Medulla oblongata (tissue), 1 donor: ENCODE measurements around the gene PGGHG.

Experiments
- DNase-seq: peaks from one replicate; pipeline ENCODE4 v3.0.0-alpha.2; 2015; ENCODE audit errors: extremely low spot score

The PGGHG gene

GRCh38 chr11:269146-269890 lies 19.6 kb upstream of the PGGHG start:
- peak; percentile 80 for DNase-seq

GRCh38 chr11:270451-271318 lies 18.2 kb upstream of the PGGHG start:
- no peak for DNase-seq

DNA sequence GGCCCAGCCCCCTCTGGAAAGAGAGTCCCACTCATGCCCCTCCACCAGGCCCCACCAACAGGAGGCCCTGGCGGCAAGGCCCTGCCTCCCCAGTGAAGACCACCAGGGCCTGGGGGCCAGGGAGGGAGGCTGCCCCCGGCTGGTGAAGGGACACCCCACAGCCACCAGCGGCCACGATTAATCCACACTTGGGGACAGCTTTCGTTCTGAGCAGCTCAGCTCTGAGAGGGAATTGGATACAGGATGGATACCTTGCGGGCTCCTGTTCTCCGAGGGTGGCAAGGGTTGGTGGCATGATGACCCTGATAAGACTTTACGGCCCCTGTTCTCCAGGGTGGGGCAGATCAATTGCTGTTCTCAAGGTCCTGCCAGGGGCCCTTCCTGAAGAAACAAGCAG lies 17.6 kb upstream of the PGGHG start:
- no peak for DNase-seq

GRCh38 chr11:272195-272930 lies 16.6 kb upstream of the PGGHG start:
- DNase-seq, result no peak

- no peak for DNase-seq
These were observed 16.1 kb upstream of the PGGHG start for GRCh38 chr11:272931-273198.

DNA sequence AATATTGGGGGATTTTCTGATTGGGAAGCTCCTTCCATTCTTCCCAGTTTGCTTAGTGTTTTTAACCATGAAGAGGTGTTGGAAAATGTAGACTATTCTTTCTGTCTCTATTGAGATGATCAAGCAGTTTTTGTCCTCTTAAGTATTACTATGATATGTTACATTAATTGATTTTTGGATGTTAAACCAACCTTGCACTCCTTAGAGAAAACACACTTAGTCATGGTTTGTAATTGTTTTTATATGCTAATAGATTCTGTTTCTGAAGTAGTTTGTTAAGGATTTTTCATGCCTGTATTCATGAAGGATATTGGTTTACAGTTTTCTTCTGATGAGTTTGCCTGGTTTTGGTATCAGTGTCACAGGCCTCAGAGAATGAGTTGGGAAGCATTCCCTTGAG lies 12.7 kb upstream of the PGGHG start:
- no peak for DNase-seq

DNA sequence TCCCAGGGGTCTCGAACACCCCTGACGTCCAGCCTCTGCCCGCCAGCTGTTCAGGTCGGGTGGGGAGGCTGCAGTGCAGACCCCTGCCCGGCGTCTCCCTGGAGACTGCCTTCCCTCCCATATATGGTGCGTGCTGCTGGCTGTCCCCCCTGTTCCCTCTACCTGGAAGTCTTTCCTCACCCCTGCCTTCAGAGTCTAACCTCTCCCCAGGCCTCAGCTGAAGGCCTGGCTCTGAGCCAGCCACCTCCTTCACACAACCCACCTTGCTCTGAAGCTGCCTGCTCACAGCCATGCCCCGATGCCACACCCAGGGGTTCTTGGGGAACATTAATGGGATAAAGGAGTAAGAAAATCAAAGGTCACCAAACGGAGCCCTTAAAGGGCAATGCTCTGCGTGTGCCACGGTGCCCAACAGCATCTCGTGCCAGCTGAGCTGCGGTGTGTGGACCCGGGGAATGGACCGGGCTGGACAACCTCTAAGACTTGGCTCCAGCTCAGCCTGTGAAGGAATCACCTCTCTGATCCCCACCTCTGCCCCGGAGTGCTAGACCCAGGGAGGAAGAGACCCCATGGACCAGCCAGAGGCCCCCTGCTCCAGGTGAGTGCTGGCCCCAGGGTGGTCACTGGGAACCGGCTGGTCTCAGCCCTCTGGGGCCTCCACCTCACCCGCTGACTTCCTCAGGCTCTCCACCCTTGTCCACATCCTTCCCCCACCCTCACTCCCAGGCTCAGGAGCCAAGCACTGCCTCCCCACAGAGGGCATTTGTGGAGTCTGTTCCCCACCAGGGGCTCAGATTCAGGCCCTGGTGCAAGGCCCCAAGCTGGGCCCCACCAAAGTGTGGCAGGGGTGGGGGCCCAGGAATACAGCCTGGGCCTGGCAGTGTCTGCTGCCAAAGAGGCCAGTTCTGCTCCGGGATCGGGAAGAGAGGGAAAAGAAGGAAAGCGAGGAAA lies 10.7 kb upstream of the PGGHG start, which contains the start of gene NLRP6:
TSS of gene NLRP6 (plus strand) at position 407 of the 951 bp plus-strand sequence. CDS start at position 570, 163 bp downstream.
- no peak for DNase-seq

DNA sequence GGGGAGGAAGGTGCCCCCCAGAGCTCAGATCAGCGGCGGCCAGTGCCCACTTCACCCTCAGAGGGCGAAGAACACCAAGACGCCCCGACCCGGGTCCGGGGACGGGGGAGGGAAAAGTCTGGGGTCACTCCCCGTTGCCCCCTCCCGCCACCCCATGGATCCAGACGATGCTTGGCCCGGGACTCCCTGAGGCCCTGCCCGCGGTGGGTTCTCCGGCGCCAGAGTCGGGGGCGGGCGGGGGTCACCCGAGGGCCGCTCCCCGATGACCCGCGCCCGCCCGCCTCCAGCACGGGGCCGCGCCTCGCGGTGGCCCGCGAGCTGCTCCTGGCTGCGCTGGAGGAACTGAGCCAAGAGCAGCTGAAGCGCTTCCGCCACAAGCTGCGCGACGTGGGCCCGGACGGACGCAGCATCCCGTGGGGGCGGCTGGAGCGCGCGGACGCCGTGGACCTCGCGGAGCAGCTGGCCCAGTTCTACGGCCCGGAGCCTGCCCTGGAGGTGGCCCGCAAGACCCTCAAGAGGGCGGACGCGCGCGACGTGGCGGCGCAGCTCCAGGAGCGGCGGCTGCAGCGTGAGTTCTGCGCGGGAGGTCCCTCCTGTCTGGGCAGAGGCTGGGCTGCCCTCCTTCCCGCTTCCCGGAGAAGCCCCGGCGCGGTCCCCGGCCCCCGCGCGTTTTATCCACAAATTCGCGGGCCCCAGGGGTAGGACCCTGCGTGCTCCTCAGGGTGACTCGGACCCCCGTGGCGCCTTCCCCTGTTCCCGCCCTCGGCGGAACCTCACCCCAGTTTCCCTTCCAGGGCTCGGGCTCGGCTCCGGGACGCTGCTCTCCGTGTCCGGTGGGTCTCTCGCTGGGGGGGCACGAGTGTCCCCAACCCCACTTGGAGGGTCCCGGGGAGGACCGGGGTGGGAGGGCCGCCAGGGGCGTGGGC lies 9.6 kb upstream of the PGGHG start:
- DNase-seq, result no peak

GRCh38 chr11:279966-280705 lies 8.8 kb upstream of the PGGHG start:
- DNase-seq, result no peak

DNA sequence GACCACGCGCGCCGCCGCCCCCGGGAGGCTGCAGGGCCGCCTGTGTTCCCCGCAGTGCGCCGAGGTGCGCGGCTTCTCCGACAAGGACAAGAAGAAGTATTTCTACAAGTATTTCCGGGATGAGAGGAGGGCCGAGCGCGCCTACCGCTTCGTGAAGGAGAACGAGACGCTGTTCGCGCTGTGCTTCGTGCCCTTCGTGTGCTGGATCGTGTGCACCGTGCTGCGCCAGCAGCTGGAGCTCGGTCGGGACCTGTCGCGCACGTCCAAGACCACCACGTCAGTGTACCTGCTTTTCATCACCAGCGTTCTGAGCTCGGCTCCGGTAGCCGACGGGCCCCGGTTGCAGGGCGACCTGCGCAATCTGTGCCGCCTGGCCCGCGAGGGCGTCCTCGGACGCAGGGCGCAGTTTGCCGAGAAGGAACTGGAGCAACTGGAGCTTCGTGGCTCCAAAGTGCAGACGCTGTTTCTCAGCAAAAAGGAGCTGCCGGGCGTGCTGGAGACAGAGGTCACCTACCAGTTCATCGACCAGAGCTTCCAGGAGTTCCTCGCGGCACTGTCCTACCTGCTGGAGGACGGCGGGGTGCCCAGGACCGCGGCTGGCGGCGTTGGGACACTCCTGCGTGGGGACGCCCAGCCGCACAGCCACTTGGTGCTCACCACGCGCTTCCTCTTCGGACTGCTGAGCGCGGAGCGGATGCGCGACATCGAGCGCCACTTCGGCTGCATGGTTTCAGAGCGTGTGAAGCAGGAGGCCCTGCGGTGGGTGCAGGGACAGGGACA lies 8.0 kb upstream of the PGGHG start:
- no peak for DNase-seq

GRCh38 chr11:281486-282161 lies 7.3 kb upstream of the PGGHG start:
- DNase-seq, result no peak

DNA sequence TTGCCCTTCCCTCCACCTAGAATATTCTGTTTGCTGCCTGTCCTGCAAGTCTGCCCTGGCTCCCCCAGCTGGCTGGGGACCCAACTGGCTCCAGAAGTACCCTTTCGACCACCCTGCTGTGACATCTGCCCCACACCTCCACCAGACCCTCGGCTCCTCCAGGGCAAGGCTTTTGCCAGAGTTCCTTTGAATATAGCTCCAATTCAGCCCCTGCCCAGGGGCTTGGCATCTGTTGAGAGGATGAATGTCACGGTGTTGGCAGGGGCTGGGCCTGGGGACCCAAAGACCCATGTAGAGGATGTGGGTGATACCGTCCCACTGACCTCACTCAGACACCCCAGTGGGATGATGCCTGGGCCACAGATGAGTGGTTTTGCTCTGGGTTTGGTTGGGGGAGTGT lies 6.8 kb upstream of the PGGHG start:
- no peak for DNase-seq

- DNase-seq, result no peak
These were observed 6.1 kb upstream of the PGGHG start for GRCh38 chr11:282630-283360.

- DNase-seq, result no peak
These were observed 5.4 kb upstream of the PGGHG start for GRCh38 chr11:283405-284104.

- no peak for DNase-seq
These were observed 4.6 kb upstream of the PGGHG start for GRCh38 chr11:284105-285020.
